Measurements from ENCODE around the gene HNRNPF.
A peak's percentile ranks its signal among the peaks of the same experiment; 100 is the strongest.

Gene HNRNPF

DNA sequence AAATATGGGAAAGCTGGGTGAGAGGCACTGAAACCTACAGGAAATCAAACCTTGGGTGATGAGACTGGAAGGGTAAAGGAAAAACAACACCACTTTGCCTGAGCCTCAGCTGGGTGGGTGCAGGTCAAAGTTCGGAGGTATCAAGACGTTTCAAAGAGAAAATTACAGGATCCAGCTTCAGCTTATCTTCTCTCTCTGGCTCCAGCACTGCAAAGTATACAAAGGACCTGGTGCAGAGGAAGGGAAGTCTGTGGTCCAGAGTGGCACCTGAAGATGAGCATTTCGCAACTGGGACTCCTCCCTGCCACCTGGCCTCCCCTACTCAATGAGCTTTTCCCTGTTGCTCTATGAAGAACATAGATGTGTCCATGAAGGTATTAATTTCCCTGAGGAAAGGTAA, 44.0 kb downstream of the HNRNPF start:
- Histone ChIP-seq H3K4me1 (ENCODE audit: low read length) (no peaks in the 10 kb centered on the region), H3K9ac (ENCODE audit: low read length) (no peak overlapping the region), H3K27ac (ENCODE audit: low read length) (no peak overlapping the region), H2AFZ (ENCODE audit: low read length) (no peak overlapping the region), H3K4me2 (ENCODE audit: low read depth, low read length) (no peak overlapping the region), H3K36me3 (replicated peaks; ENCODE audit: insufficient read depth, low read length) (no peaks in the 10 kb centered on the region), H3K79me2 (ENCODE audit: low read length) (no peaks in the 10 kb centered on the region), H3K9me2 (replicated peaks; ENCODE audit: insufficient read depth, low read length) (no peaks in the 10 kb centered on the region), H3K4me3 (ENCODE audit: low read length) (no peak overlapping the region), H4K20me1 (ENCODE audit: insufficient read depth, low read length) (no peaks in the 10 kb centered on the region), H3K27me3 (replicated peaks; ENCODE audit: insufficient read depth, low read length) (no peaks in the 10 kb centered on the region), H3F3A (ENCODE audit: insufficient read depth, low read length) (no peaks in the 10 kb centered on the region), H3K9me3 (replicated peaks; ENCODE audit: insufficient read depth, low read length) (no peaks in the 10 kb centered on the region)
- DNase-seq = no peak
- TF ChIP-seq EZH2 (optimal IDR thresholded peaks at IDR 0.05; ENCODE audit: low read depth, low read length) = no peak
- no peak for TF ChIP-seq CTCF (IDR thresholded peaks at IDR 0.05; ENCODE audit: low read length)
- no peak for TF ChIP-seq EZH2phosphoT487 (IDR thresholded peaks at IDR 0.05; ENCODE audit: low read length)

- Histone ChIP-seq H3K27me3 (replicated peaks; ENCODE audit: insufficient read depth, low read length) (no peaks in the 10 kb centered on the region), H3K79me2 (ENCODE audit: low read length) (no peaks in the 10 kb centered on the region), H3K4me2 (ENCODE audit: low read depth, low read length) (peak overlapping the region; percentile 83), H3K4me3 (ENCODE audit: low read length) (peak overlapping the region; percentile 62), H3K9ac (ENCODE audit: low read length) (peak overlapping the region; percentile 60; the same call in 1 of the 2 replicates), H3K9me3 (replicated peaks; ENCODE audit: insufficient read depth, low read length) (no peaks in the 10 kb centered on the region), H3F3A (ENCODE audit: insufficient read depth, low read length) (no peaks in the 10 kb centered on the region), H2AFZ (ENCODE audit: low read length) (peak overlapping the region; percentile 96), H3K27ac (ENCODE audit: low read length) (no peak overlapping the region), H3K9me2 (replicated peaks; ENCODE audit: insufficient read depth, low read length) (no peaks in the 10 kb centered on the region), H3K36me3 (replicated peaks; ENCODE audit: insufficient read depth, low read length) (no peaks in the 10 kb centered on the region), H3K4me1 (ENCODE audit: low read length) (no peaks in the 10 kb centered on the region), H4K20me1 (ENCODE audit: insufficient read depth, low read length) (no peaks in the 10 kb centered on the region)
- peak; percentile 83 for DNase-seq
- TF ChIP-seq EZH2phosphoT487 (IDR thresholded peaks at IDR 0.05; ENCODE audit: low read length) = no peak
- TF ChIP-seq EZH2 (optimal IDR thresholded peaks at IDR 0.05; ENCODE audit: low read depth, low read length) = no peak
- TF ChIP-seq CTCF (IDR thresholded peaks at IDR 0.05; ENCODE audit: low read length) = peak; percentile 41
Observed at GRCh38 chr10:43362191-43362839, 46.7 kb downstream of the HNRNPF start.

DNA sequence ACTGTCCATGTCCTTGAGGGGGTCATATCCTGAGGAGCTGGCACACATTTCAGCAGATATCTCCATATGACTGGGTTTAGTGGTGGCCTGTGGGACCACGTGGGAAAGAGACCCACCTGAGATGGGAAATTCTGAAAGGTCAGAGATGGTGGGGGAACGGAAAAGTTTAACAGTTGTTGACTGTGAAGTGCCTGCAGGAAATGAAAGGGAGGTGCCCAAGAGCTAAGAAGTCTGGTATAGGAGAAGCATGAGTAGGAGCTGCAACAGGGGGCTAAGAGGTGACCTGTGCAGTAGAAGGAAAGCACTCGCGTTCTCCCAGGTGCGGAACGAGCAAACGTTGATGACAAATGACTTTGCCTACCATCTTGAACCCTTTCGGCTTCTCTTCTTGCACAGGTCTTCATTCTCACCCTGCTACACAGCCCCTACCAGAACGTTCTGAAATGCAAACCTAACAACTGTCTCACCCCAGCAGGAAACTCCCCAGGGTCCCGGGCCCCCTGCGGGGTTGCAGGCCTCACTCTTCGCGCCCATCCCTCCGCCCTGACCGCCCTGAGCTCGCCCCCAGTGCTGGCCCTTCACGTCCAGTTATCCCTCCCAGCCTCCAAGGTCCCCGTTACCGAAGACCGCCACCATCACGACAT, 47.3 kb downstream of the HNRNPF start:
- Histone ChIP-seq H3K27ac (ENCODE audit: low read length) (no peak overlapping the region), H3K36me3 (replicated peaks; ENCODE audit: insufficient read depth, low read length) (no peaks in the 10 kb centered on the region), H3F3A (ENCODE audit: insufficient read depth, low read length) (no peaks in the 10 kb centered on the region), H3K9me3 (replicated peaks; ENCODE audit: insufficient read depth, low read length) (no peaks in the 10 kb centered on the region), H3K4me1 (ENCODE audit: low read length) (no peaks in the 10 kb centered on the region), H3K4me2 (ENCODE audit: low read depth, low read length) (peak overlapping the region; percentile 83), H2AFZ (ENCODE audit: low read length) (peak overlapping the region; percentile 96), H3K4me3 (ENCODE audit: low read length) (peak overlapping the region; percentile 62), H3K27me3 (replicated peaks; ENCODE audit: insufficient read depth, low read length) (no peaks in the 10 kb centered on the region), H3K79me2 (ENCODE audit: low read length) (no peaks in the 10 kb centered on the region), H3K9me2 (replicated peaks; ENCODE audit: insufficient read depth, low read length) (no peaks in the 10 kb centered on the region), H4K20me1 (ENCODE audit: insufficient read depth, low read length) (no peaks in the 10 kb centered on the region), H3K9ac (ENCODE audit: low read length) (peak overlapping the region; percentile 60; the same call in 1 of the 2 replicates)
- TF ChIP-seq EZH2 (optimal IDR thresholded peaks at IDR 0.05; ENCODE audit: low read depth, low read length) (no peak), EZH2phosphoT487 (IDR thresholded peaks at IDR 0.05; ENCODE audit: low read length) (no peak)
- no peak for DNase-seq

DNA sequence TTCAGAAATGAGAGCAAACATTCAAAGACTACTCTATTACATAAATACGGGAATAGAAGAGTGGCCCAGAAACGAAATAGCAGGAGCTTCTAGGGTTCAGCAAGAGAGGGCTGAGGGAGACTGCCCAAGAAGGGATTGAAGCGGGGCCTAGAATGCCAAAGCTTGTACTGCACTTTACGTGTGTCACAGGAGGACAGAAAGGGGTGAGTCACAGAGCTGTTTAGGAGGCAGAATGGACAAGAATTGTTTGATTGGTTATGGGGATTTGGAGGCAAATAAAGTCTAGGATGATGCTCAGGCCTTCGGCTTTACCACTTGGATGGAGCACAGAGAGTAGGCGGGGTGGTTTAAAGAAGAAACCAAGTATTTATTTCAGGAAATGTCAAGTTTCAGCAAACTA, 48.9 kb downstream of the HNRNPF start:
- no peaks in the 10 kb centered on the region for H3K79me2 ChIP-seq (ENCODE audit: low read length)
- H3K4me3 ChIP-seq (ENCODE audit: low read length) = no peak overlapping the region
- H3K9me2 ChIP-seq (replicated peaks; ENCODE audit: insufficient read depth, low read length) = no peaks in the 10 kb centered on the region
- no peaks in the 10 kb centered on the region for H3K4me1 ChIP-seq (ENCODE audit: low read length)
- H3F3A ChIP-seq (ENCODE audit: insufficient read depth, low read length) = no peaks in the 10 kb centered on the region
- TF ChIP-seq CTCF (IDR thresholded peaks at IDR 0.05; ENCODE audit: low read length) = no peak
- no peak for TF ChIP-seq EZH2 (optimal IDR thresholded peaks at IDR 0.05; ENCODE audit: low read depth, low read length)
- no peak for TF ChIP-seq EZH2phosphoT487 (IDR thresholded peaks at IDR 0.05; ENCODE audit: low read length)
- no peaks in the 10 kb centered on the region for H3K27me3 ChIP-seq (replicated peaks; ENCODE audit: insufficient read depth, low read length)
- no peaks in the 10 kb centered on the region for H3K36me3 ChIP-seq (replicated peaks; ENCODE audit: insufficient read depth, low read length)
- H2AFZ ChIP-seq (ENCODE audit: low read length) = no peak overlapping the region
- no peak overlapping the region for H3K27ac ChIP-seq (ENCODE audit: low read length)
- H3K4me2 ChIP-seq (ENCODE audit: low read depth, low read length) = no peak overlapping the region
- no peaks in the 10 kb centered on the region for H4K20me1 ChIP-seq (ENCODE audit: insufficient read depth, low read length)
- DNase-seq = no peak
- no peaks in the 10 kb centered on the region for H3K9me3 ChIP-seq (replicated peaks; ENCODE audit: insufficient read depth, low read length)
- no peak overlapping the region for H3K9ac ChIP-seq (ENCODE audit: low read length)
